Right lobe of liver (tissue), 6 donors: Measurements from ENCODE around the gene HACD2. TPM values are rescaled to one million over a fixed set of nuclear protein-coding genes. Genes with fewer than 3 reads are reported as not detected.

Experiments used
- ATAC-seq, 4 donors: fragments of 200-7000 bp; cut with Tn5 transposase; one replicate each; pipeline ENCODE4 v1.9.1; 2020; ENCODE audit warnings: mild to moderate bottlenecking in 4 of 4, moderate library complexity in 4 of 4
- DNase-seq, 3 donors: peaks; one replicate each; pipeline ENCODE4 v3.0.0-alpha.2; 2020
- H3K27ac ChIP-seq, 3 donors: fragments of 200-600 bp; one replicate each; pipeline ENCODE4 v1.8.0; 2022
- H3K27me3 ChIP-seq, 2 donors: fragments of 200-600 bp; one replicate each; pipeline ENCODE4 v1.8.0; 2022
- H3K36me3 ChIP-seq, 4 donors: fragments of 200-600 bp; sonication (generic) in 1 of 4; one replicate each; pipeline versions ENCODE4 v1.5.1 to v1.8.0; 2017 to 2022; ENCODE audit warnings: control low read depth in 1 of 4
- H3K4me1 ChIP-seq, 4 donors: fragments of 200-600 bp; sonication (generic) in 1 of 4; one replicate each; pipeline versions ENCODE4 v1.5.1 to v1.8.0; 2017 to 2022; ENCODE audit warnings: control low read depth in 1 of 4
- H3K4me3 ChIP-seq, 3 donors: fragments of 200-600 bp; one replicate each; pipeline ENCODE4 v1.8.0; 2022
- H3K9me3 ChIP-seq, 4 donors: fragments of 200-600 bp; sonication (generic) in 1 of 4; one replicate each; pipeline versions ENCODE4 v1.5.1 to v1.8.0; 2017 to 2022; ENCODE audit warnings: control low read depth in 1 of 4
- CTCF ChIP-seq, 4 donors: fragments of 200-600 bp in 3 of 4; fragments of 450-650 bp in 1 of 4; IDR thresholded peaks; one replicate each; pipeline versions ENCODE4 v1.5.1 to v1.8.0; 2016 to 2022; ENCODE audit warnings: antibody characterized with exemption in 4 of 4, mild to moderate bottlenecking in 2 of 4
- POLR2A ChIP-seq: fragments of 450-650 bp; IDR thresholded peaks from one replicate; pipeline ENCODE4 v1.6.1; 2017; ENCODE audit warnings: antibody characterized with exemption, mild to moderate bottlenecking
- WGBS: methylation state at CpG from one replicate; pipeline ENCODE4 v1.1.6; 2018; ENCODE audit warnings: low coverage, low lambda C conversion rate; ENCODE audit not compliant: insufficient coverage; ENCODE audit errors: missing lambda C conversion rate; 5-methylcytosine and 5-hydroxymethylcytosine counted together
- intact Hi-C, 2 donors: fragments of 100-400 bp; cut with DNase I; formaldehyde crosslinking; loops; one replicate each; pipeline versions ENCODE4 v1.11.2 to v1.14.1; 2022
- total RNA-seq, 6 experiments: library from RNA; depleted of rRNA in 2 of 6; stranded (reverse); fragments of >200 nt in 2 of 6; fragmentation: NEBNext Ultra II Directional in 3 of 6; extraction: Animal tissue kit (Norgen Biotek cat#: 25700) in 3 of 6; gene quantifications; one replicate each; pipeline versions ENCODE4 v1.1.0 to v1.2.4, GENCODE V29; 2016 to 2023
- donor health status: DM: no; HTN: yes; CAD: no.
- donor health status: DM: no; HTN: no; CAD: no.
- donor health status: DM: no; HTN: no; CAD: no.
- donor health status: DM: no; HTN: yes; CAD: no.
- donor health status: DM: no; HTN: yes; CAD: no.

HACD2 gene
- total RNA-seq, 6 experiments from 2014 or later = 23.0 to 39.8 (median 27.2) TPM

- no peak overlapping the region for H3K27ac ChIP-seq
- peaks cover 0 to 24% (median 9%) of the 10 kb centered on the region in 4 donors for H3K4me1 ChIP-seq
- H3K9me3 ChIP-seq = no peaks in the 10 kb centered on the region
- ATAC-seq = peak in 1 of 4 donors; percentile 3
- DNase-seq = no peak
- intact Hi-C loops = no loop called here
- 80% methylated on average over 3 of the region's 3 CpGs for WGBS
- H3K4me3 ChIP-seq = no peak overlapping the region
- peaks cover 0 to 5% (median 0%) of the 10 kb centered on the region in 4 donors for H3K36me3 ChIP-seq
- TF ChIP-seq CTCF (IDR thresholded peaks at IDR 0.05) (no peak), POLR2A (no peak)
- H3K27me3 ChIP-seq = no peaks in the 10 kb centered on the region
These were observed 57.8 kb downstream of the HACD2 start for GRCh38 chr3:123527046-123527445.

GRCh38 chr3:123526474-123526873 is 58.4 kb downstream of the HACD2 start:
- Histone ChIP-seq H3K9me3 (no peaks in the 10 kb centered on the region), H3K36me3 (peaks cover 0 to 5% (median 0%) of the 10 kb centered on the region in 4 donors), H3K27me3 (no peaks in the 10 kb centered on the region), H3K27ac (no peak overlapping the region), H3K4me3 (no peak overlapping the region), H3K4me1 (peaks cover 0 to 30% (median 11%) of the 10 kb centered on the region in 4 donors)
- TF ChIP-seq CTCF (IDR thresholded peaks at IDR 0.05) (no peak), POLR2A (no peak)
- no peak for DNase-seq
- WGBS = 90% methylated on average over 1 of the region's 1 CpG
- intact Hi-C loops = no loop called here
- no peak for ATAC-seq

- Histone ChIP-seq H3K4me3 (no peak overlapping the region), H3K36me3 (peaks cover 0 to 5% (median 0%) of the 10 kb centered on the region in 4 donors), H3K27ac (no peak overlapping the region), H3K9me3 (no peaks in the 10 kb centered on the region), H3K27me3 (no peaks in the 10 kb centered on the region), H3K4me1 (peaks cover 0 to 40% (median 14%) of the 10 kb centered on the region in 4 donors)
- no peak for ATAC-seq
- TF ChIP-seq POLR2A (no peak), CTCF (IDR thresholded peaks at IDR 0.05) (no peak)
- intact Hi-C loops = no loop called here
- DNase-seq = no peak
- 91% methylated on average over 3 of the region's 3 CpGs for WGBS
These were observed 59.4 kb downstream of the HACD2 start for GRCh38 chr3:123525433-123525832.

- intact Hi-C loops = no loop called here
- Histone ChIP-seq H3K36me3 (peaks cover 0 to 5% (median 0%) of the 10 kb centered on the region in 4 donors), H3K27me3 (no peaks in the 10 kb centered on the region), H3K4me3 (no peak overlapping the region), H3K9me3 (no peaks in the 10 kb centered on the region), H3K4me1 (peaks cover 0 to 44% (median 14%) of the 10 kb centered on the region in 4 donors), H3K27ac (no peak overlapping the region)
- DNase-seq (no peak), ATAC-seq (peak in 1 of 4 donors; percentile 21)
- WGBS = 82% methylated on average over 4 of the region's 4 CpGs
- no peak for TF ChIP-seq POLR2A
- no peak for TF ChIP-seq CTCF (IDR thresholded peaks at IDR 0.05)
These were observed 59.9 kb downstream of the HACD2 start for GRCh38 chr3:123524981-123525380.

- WGBS = 56% methylated on average over 7 of the region's 11 CpGs
These were observed 61.8 kb downstream of the HACD2 start for GRCh38 chr3:123523023-123523412.

More at GRCh38 chr3:123523023-123523412, 61.8 kb downstream of the HACD2 start:
- no peak for DNase-seq
- intact Hi-C loops = no loop called here
- TF ChIP-seq POLR2A = no peak
- no peak for TF ChIP-seq CTCF (IDR thresholded peaks at IDR 0.05)
- ATAC-seq = peak in 3 of 4 donors; percentile 18 to 66 (median 35)
- H3K4me3 ChIP-seq = no peak overlapping the region
- H3K36me3 ChIP-seq = peaks cover 0 to 5% (median 0%) of the 10 kb centered on the region in 4 donors
- no peaks in the 10 kb centered on the region for H3K27me3 ChIP-seq
- no peaks in the 10 kb centered on the region for H3K9me3 ChIP-seq
- peaks cover 0 to 38% (median 11%) of the 10 kb centered on the region in 4 donors for H3K4me1 ChIP-seq
- H3K27ac ChIP-seq = no peak overlapping the region
